ENCODE data around the gene CCNF.

CCNF gene

DNA sequence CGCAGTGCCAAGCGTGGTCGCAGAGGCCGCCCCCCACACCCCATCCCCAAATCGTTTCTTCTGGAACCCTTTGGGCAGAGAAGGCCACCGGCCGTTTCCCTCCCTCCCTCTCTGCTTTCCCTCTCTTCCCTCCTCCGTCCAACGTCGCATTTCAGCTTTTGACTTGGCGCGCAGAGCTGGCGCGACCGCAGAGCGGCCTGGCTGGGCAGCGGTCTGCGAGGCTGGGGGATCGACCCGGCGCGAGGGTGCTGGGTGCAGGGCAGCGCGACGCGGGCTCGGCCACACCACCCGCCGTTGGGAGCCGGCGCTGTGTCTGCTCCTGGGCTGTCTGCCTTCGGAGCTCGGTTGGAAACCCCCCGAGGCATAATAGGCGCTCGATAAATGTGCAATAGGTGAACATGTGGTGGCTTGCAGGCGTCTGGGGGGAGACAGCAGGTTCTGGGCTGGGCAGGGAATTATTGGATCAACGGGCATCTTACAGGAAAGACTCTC lies 39.0 kb downstream of the CCNF start:
- POLR2A ChIA-PET: interaction anchor here (0.7 to 2.0 kb wide), 2 partner anchors 14 to 28 kb away, joined by 3 to 7 read pairs; no protein-coding TSS in a partner anchor
- peak overlapping the region; percentile 53 for H3K4me3 ChIP-seq (ENCODE audit: low read depth, low read length)
- DNase-seq (ENCODE audit: low read depth, low spot score): no peak
- CTCF ChIA-PET: interaction anchor here (0.8 to 2.0 kb wide), 3 partner anchors 9 to 38 kb away, joined by 4 to 8 read pairs (median 4); partner anchors contain the start of gene TEDC2
- TF ChIP-seq CTCF (IDR thresholded peaks at IDR 0.05; ENCODE audit: insufficient read depth, low read length, missing control alignments): no peak

DNA sequence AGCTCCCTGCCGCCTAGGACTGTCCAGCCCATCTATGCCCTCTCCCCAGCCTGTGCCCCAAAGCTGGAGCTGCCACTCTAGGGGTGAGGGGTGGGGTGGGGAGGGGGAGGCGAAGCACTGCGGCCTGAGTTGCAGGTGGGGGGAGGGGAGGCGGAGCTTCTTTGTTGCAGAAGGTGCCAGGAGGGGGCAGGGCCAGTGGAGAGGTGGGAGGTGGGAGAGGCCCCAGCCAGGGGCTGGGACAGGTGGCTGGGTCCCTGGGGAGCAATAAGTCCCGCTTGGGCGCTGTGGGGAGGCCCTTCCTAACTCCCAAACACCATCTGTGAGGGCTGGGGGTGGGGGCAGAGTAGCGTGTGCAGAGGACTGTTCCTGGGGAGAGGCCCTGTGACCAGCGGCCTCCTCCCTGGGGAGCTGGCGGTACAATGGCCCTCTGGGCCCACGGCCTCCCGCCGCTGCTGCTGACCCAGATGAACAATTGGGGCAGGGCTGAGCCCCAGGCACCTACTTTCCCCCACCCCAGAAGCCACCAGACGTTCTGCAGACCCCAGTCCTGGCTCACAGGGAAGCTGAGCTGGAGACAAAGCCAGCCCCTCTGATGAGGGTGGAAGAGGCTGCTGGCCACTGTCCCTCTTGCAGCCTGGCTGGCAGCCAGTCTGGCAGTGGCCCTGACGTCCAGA lies 39.6 kb downstream of the CCNF start:
- POLR2A ChIA-PET: interaction anchor here (0.7 to 2.0 kb wide), 3 partner anchors 9 to 28 kb away, joined by 3 to 7 read pairs (median 5); partner anchors contain the start of gene TEDC2
- CTCF ChIA-PET: interaction anchor here (0.8 to 2.0 kb wide), 4 partner anchors 9 to 129 kb away, joined by 4 to 8 read pairs (median 4); partner anchors contain the start of genes ABCA3 and TEDC2

GRCh38 chr16:2469399-2470233 lies 40.4 kb downstream of the CCNF start:
- TF ChIP-seq CTCF (IDR thresholded peaks at IDR 0.05; ENCODE audit: insufficient read depth, low read length, missing control alignments): no peak
- ChIA-PET CTCF (interaction anchor here (0.8 to 2.0 kb wide), 3 partner anchors 32 to 129 kb away, joined by 4 to 8 read pairs (median 5); partner anchors contain the start of gene ABCA3), POLR2A (interaction anchor here (0.6 to 2.0 kb wide), 3 partner anchors 10 to 249 kb away, joined by 3 to 7 read pairs (median 5); partner anchors contain the start of gene TEDC2)
- DNase-seq (ENCODE audit: low read depth, low spot score): no peak
- H3K4me3 ChIP-seq (ENCODE audit: low read depth, low read length): no peak overlapping the region

More for the DNA sequence above, 39.6 kb downstream of the CCNF start:
- peak overlapping the region; percentile 53 for H3K4me3 ChIP-seq (ENCODE audit: low read depth, low read length)
- TF ChIP-seq CTCF (IDR thresholded peaks at IDR 0.05; ENCODE audit: insufficient read depth, low read length, missing control alignments): no peak
- no peak for DNase-seq (ENCODE audit: low read depth, low spot score)

DNA sequence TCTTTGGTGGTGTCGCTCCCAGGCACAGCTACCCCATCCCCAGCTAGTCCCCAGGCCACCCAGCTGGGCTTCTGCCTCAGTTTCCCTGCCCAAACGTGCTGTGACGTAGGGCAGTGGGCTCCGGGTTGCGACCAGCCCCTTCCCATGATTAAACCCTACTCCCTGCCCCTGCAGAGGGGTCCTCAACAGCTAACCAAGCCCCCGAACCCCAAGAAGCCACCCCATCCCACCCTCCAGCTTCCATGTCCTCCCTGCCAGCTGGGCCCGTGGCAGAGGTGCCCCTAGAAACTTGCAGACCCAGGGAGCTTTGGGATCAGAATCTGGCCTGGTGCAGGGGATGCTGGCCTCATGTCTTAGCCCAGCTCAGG lies 41.0 kb downstream of the CCNF start:
- ChIA-PET CTCF (interaction anchor here (1.3 to 1.5 kb wide), 2 partner anchors 31 to 130 kb away, joined by 3 to 5 read pairs; partner anchors contain the start of gene ABCA3), POLR2A (interaction anchor here (0.6 to 2.0 kb wide), 5 partner anchors 10 to 248 kb away, joined by 3 to 7 read pairs (median 3); partner anchors contain the start of gene TEDC2)
- H3K4me3 ChIP-seq (ENCODE audit: low read depth, low read length): no peak overlapping the region
- DNase-seq (ENCODE audit: low read depth, low spot score): no peak
- TF ChIP-seq CTCF (IDR thresholded peaks at IDR 0.05; ENCODE audit: insufficient read depth, low read length, missing control alignments): no peak

- POLR2A ChIA-PET: interaction anchor here (0.6 to 0.9 kb wide), 4 partner anchors 11 to 248 kb away, joined by 3 read pairs; partner anchors contain the start of gene TEDC2
- no peak overlapping the region for H3K4me3 ChIP-seq (ENCODE audit: low read depth, low read length)
- no peak for TF ChIP-seq CTCF (IDR thresholded peaks at IDR 0.05; ENCODE audit: insufficient read depth, low read length, missing control alignments)
- CTCF ChIA-PET: interaction anchor here (1.3 kb wide), 1 partner anchor 30 kb away, joined by 3 read pairs; no protein-coding TSS in a partner anchor
- DNase-seq (ENCODE audit: low read depth, low spot score): no peak
Observed at GRCh38 chr16:2470603-2471015, 41.4 kb downstream of the CCNF start.

Measured in AG04449 (cell line).